ENCODE data around the gene OR5T1.

The OR5T1 gene

GRCh38 chr11:56307836-56308235 lies 33.9 kb downstream of the OR5T1 start:
- H3K4me1 ChIP-seq (ENCODE audit: control insufficient read depth, low read length): no peaks in the 10 kb centered on the region
- H4K20me1 ChIP-seq (ENCODE audit: control insufficient read depth, insufficient read depth, low read depth, low read length): no peaks in the 10 kb centered on the region
- H3K27me3 ChIP-seq (ENCODE audit: control insufficient read depth, low read length): no peaks in the 10 kb centered on the region
- TF ChIP-seq CTCF (IDR thresholded peaks at IDR 0.05; ENCODE audit: low read depth, low read length, poor library complexity, severe bottlenecking) (no peak), EZH2phosphoT487 (IDR thresholded peaks at IDR 0.05; ENCODE audit: borderline replicate concordance, low read length) (no peak)
- H3K4me2 ChIP-seq (ENCODE audit: low read length): no peak overlapping the region
- H3K9me3 ChIP-seq (ENCODE audit: control insufficient read depth, insufficient read depth, low read length): 0 out of 2 replicates have a peak, but pooled peaks cover 6% of the 10 kb centered on the region
- H3K36me3 ChIP-seq (ENCODE audit: control insufficient read depth, low read length): no peaks in the 10 kb centered on the region
- no peaks in the 10 kb centered on the region for H3F3A ChIP-seq (ENCODE audit: control insufficient read depth, insufficient read depth)
- H3K27ac ChIP-seq (ENCODE audit: low read depth, low read length): no peak overlapping the region
- H3K4me3 ChIP-seq (ENCODE audit: low read length): no peak overlapping the region
- no peaks in the 10 kb centered on the region for H3K79me2 ChIP-seq (ENCODE audit: control insufficient read depth, low read length)
- H3K9me2 ChIP-seq (replicated peaks; ENCODE audit: control insufficient read depth, low read length): no peaks in the 10 kb centered on the region

GRCh38 chr11:56314844-56315243 lies 40.9 kb downstream of the OR5T1 start, which contains the start of gene OR8K3:
Gene OR8K3, plus strand, starts transcription at chr11:56315144. Its CDS starts 3,163 bp downstream, at chr11:56318307.
- no peaks in the 10 kb centered on the region for H3K4me1 ChIP-seq (ENCODE audit: control insufficient read depth, low read length)
- H3K9me2 ChIP-seq (replicated peaks; ENCODE audit: control insufficient read depth, low read length): no peaks in the 10 kb centered on the region
- H4K20me1 ChIP-seq (ENCODE audit: control insufficient read depth, insufficient read depth, low read depth, low read length): no peaks in the 10 kb centered on the region
- H3K9me3 ChIP-seq (ENCODE audit: control insufficient read depth, insufficient read depth, low read length): no peaks in the 10 kb centered on the region
- H3K4me2 ChIP-seq (ENCODE audit: low read length): no peak within 1 kb of the TSS
- no peaks in the 10 kb centered on the region for H3K36me3 ChIP-seq (ENCODE audit: control insufficient read depth, low read length)
- no peak for TF ChIP-seq CTCF (IDR thresholded peaks at IDR 0.05; ENCODE audit: low read depth, low read length, poor library complexity, severe bottlenecking)
- TF ChIP-seq EZH2phosphoT487 (IDR thresholded peaks at IDR 0.05; ENCODE audit: borderline replicate concordance, low read length): no peak
- no peaks in the 10 kb centered on the region for H3K79me2 ChIP-seq (ENCODE audit: control insufficient read depth, low read length)
- H3K27me3 ChIP-seq (ENCODE audit: control insufficient read depth, low read length): no peaks in the 10 kb centered on the region
- H3K4me3 ChIP-seq (ENCODE audit: low read length): no peak within 1 kb of the TSS
- H3F3A ChIP-seq (ENCODE audit: control insufficient read depth, insufficient read depth): no peaks in the 10 kb centered on the region
- no peak within 1 kb of the TSS for H3K27ac ChIP-seq (ENCODE audit: low read depth, low read length)

Measured in DOHH2 (cell line).